Stimulated activated CD4-positive, alpha-beta T cell treated with anti-CD3 and anti-CD28 coated beads, Interleukin-2, amount 100 ng/mL, for 48 hours (primary cell): Measurements from ENCODE around the gene SMOC2.

Source experiments
- DNase-seq, 2 donors: peaks; one replicate each; pipeline ENCODE4 v3.0.0-alpha.2; 2020

The SMOC2 gene

DNA sequence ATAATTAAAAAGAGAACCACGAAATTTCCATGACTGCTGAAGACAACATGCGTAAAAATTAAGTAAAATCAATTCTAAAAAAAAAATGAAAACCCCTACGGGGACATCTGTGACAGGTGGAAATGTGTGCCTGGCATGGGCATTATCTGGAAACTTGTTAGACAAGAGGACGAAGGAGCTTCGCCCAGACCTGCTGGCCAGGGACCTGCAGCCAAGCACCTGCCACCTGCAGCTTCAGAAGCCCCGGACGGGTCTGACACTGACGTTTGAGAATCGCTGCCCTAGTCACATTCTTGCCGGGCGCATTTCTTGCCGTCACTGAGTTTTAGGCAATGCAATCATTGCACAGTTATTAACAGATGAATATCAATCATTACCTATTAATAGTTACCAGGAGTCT is 140.3 kb downstream of the SMOC2 start:
- no peak for DNase-seq

DNA sequence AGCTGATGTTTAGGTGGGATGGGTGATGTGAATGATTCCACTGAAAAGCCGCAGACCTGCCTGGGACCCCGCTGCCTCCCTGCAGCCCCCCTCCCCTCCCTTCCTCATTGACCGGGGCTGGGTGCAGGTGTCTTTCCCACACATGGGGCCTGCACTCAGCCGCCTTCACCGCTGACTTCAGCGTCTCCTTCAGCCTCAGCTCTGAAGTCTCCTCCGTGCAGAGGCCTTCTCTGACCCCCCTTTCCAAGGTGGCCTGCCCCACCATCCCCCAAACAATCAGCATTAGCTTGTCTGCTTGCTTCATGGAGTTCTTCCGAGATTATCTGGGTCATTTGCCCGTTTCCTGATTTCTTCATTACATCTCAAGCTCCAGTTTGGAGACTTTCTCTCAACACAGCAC is 140.7 kb downstream of the SMOC2 start:
- no peak for DNase-seq

GRCh38 chr6:168582571-168582981 is 141.6 kb downstream of the SMOC2 start:
- DNase-seq, result no peak

- DNase-seq, result no peak
Observed at GRCh38 chr6:168583126-168583525, 142.1 kb downstream of the SMOC2 start.

DNA sequence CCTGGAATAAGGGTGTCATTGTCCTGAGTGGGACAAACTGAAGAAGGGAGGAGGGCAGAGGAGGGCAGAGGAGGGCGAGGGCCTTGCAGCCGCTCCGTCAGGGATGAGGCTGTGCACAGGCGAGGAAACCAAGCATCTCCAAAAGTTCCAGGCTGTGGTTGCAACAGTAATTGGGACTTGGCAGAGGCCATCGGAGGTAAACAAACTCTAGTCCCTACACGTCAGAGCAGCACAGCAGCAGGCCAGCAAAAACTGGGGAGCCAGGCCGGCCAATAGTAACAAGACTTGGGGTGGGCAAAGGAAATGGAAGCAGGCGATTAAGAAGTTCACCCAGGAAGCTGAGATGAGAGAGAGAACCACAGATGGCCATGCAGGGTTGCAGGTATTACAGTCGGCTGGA is 142.8 kb downstream of the SMOC2 start:
- no peak for DNase-seq

GRCh38 chr6:168584249-168584648 is 143.3 kb downstream of the SMOC2 start:
- DNase-seq, result no peak

DNA sequence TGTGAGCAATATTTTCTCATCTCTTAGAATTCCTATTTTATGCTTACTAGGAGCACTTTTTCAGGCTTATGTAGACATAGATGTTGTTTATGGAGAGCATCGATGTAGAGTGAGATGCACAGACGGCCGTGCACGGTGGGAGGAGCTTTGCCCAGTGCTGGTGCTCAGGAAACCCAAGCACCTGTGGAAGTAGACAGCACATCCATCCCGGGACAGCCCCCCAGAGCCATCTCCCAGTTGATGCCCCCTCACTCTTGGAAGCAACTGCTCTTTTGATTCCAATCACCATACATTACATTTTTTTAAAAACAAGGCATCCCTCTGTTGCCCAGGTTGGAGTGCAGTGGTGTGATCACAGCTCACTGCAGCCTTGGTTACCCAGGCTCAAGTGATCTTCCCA is 143.7 kb downstream of the SMOC2 start:
- DNase-seq, result no peak

- DNase-seq, result no peak
Observed at GRCh38 chr6:168585441-168585840, 144.5 kb downstream of the SMOC2 start.

GRCh38 chr6:168589275-168589674 is 148.3 kb downstream of the SMOC2 start:
- no peak for DNase-seq

GRCh38 chr6:168590406-168590805 is 149.4 kb downstream of the SMOC2 start:
- DNase-seq, result no peak

GRCh38 chr6:168596344-168596743 is 155.4 kb downstream of the SMOC2 start:
- DNase-seq, result no peak

DNA sequence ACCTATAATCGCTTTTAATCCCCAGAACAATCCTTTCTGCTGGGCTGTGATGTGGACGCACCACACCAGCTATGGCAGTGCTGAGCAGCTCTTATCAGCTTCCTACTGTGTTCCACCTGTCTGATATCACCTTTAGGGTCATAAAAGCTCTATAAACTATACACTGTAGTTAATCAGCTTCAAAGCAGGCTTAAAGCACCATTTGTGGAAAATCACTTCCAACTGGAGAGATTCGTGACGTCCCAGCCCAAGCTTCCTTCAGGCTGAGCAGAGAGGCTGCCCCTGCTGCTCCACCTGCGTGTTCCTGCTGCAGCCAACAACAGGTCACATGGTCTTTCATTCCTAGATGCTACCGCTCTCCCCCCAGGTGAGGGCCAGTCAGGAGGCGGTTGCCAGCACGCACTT is 156.5 kb downstream of the SMOC2 start:
- DNase-seq, result no peak

DNA sequence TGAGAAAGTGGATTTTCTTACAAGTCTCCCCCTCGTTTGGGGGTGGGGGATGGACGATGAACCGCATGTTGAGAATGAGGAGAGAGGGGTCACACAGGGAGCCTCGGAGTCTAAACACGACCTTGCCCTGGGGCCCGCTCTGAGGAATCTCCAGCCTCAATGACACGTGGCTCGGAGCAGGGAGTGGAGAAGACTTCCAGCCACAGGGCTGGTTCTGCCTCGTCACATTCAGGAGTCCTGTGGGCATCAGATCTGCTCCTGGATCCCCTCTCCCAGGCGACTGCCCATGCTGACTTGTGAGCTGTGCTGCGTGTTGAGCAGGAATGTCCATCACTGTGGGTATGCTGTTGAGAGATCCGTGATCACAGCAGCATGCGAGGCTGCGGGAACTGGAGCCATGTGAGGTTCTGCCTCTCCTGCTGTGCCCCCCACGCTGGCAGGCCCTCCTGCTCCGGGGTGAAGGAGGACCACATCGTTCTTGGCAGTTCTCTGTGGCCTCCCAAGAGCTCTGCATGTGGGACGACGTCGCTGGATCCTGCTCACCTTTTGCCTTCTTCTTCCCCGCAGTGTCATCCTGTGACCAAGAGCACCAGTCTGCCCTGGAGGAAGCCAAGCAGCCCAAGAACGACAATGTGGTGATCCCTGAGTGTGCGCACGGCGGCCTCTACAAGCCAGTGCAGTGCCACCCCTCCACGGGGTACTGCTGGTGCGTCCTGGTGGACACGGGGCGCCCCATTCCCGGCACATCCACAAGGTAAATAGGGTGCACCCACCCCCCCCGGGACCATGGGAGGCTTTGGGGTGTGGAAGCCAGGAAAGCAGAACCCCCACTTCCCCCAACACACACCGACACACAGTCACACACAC is 157.5 kb downstream of the SMOC2 start:
- DNase-seq, result no peak

DNA sequence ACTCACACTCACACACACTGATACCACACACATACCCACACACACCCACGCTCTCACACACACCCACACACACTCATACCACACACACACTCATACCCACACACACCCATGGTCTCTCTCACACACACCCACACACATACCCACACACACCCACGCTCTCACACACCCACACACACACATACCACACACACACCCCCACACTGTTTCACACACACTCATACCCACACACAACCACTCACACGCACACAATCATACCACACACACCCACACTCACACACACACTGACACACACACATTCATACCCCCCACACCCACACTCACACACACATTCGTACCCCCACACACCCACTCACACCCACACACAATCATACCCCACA is 158.1 kb downstream of the SMOC2 start:
- no peak for DNase-seq

DNA sequence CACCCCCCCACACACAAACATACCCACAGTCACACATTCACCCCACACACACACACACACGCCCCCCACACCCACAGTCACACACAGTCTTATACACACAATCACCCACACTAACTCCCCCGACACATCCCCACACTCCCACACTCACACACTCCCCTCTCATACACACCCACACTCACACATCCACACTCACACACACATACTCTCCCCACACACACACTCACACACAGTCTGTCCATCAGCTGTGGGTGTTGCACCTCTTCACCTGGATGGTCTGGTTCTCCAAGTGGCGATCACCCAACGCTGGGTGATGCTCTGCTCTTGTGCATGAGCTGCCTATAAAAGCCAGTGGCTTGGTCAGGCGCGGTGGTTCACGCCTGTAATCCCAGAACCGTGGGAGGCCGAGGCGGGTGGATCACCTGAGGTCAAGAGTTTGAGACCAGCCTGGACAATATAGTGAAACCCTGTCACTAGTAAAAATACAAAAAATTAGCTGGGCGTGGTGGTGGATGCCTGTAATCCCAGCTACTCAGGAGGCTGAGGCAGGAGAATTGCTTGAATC is 158.9 kb downstream of the SMOC2 start:
- no peak for DNase-seq

DNA sequence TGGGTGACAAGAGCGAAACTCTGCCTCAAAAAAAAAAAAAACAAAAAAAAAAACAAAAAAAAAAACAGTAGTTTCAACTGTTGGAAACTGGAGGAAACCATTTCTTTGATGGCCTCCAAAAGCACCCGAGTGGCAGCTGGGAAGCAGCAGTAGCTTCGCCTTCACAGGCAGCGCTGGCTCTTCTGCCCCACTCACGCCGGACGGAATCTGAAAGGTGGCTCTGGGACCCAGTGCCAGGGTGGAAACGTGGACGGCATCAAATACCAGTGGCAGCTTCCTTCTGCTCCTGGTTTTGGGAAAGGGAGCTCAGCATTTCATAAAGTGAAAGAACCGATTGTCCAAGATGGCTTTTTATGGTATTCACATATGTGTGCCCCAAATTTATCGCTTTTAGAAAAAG is 159.4 kb downstream of the SMOC2 start:
- no peak for DNase-seq

GRCh38 chr6:168601111-168601510 is 160.1 kb downstream of the SMOC2 start:
- DNase-seq, result no peak

DNA sequence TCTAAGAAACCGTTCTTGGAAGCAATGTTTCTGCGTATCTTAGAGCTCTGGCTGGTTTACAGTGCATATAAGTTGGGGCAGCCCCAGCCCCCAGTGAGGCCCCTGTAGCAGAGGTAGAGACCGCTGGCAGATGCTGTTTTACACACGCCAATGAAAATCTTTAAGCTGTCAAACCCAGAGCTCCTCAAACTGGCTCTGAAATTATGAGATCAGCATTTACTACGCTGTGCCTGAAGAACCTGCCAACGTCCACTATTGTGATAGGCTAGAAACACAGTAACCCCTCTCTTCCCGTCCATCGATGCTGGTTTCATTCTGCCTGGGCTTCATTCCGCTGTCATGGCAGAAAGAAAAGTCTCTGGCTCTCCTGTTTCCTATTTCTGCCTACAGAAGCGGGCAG is 160.6 kb downstream of the SMOC2 start:
- no peak for DNase-seq

DNA sequence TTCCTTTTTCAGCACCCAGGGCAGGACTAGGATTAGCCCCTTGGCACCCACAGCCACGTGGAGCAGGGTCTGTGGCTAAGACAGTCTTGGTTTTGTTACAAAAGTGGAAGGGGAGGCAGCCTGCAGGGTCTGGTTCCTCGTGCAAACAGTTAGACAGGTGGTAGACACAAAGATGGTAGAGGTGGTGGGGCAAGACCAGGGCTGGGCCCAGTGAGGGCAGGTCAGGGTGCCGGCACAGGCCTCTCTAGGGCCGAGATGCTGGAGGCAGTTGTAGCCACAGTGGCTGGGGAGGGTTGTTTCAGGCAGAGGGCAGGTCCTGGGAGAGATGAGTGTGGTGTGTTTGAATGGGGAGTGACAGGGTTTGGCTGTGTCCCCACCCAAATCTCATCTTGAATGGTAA is 161.6 kb downstream of the SMOC2 start:
- no peak for DNase-seq

DNA sequence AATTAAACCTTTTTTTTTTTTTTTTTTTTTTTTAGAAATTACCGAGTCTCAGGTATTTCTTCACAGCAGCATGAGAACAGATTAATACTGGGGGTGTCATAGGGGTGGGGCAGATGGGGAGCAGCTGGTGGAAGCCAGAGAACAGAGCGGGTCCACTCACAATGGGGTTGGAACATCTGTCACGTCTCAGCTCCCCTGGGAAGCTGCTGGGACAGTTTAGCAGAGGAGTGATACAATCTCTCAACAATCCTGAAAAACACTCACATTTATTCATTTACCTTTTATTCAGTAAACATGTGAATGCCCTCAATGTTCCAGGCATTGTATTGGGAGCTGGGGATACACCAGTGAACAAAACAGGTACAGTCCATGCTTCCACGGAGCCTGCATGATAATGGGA is 162.2 kb downstream of the SMOC2 start:
- DNase-seq, result no peak

- DNase-seq, result no peak
Observed at GRCh38 chr6:168605964-168606363, 165.0 kb downstream of the SMOC2 start.

DNA sequence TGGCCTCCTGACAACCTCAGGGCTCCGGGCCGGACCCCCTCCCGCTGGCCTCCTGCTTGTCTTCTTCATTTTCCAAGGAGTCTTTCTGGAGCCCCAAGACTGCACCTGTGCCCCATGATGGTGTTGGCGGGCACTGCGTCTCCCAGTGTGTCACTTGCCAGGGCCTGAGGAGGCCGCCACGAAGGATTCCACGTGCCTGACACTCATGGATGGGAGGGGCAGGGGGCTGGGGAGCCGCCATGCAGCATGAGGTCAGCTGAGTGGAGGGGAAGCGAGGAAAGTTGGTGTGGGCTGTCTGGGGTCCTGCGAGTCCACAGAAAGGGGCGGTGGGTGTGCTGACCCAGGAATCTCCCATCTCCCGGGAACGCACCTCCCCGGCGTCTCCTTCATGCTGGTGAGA is 165.7 kb downstream of the SMOC2 start:
- DNase-seq, result no peak

DNA sequence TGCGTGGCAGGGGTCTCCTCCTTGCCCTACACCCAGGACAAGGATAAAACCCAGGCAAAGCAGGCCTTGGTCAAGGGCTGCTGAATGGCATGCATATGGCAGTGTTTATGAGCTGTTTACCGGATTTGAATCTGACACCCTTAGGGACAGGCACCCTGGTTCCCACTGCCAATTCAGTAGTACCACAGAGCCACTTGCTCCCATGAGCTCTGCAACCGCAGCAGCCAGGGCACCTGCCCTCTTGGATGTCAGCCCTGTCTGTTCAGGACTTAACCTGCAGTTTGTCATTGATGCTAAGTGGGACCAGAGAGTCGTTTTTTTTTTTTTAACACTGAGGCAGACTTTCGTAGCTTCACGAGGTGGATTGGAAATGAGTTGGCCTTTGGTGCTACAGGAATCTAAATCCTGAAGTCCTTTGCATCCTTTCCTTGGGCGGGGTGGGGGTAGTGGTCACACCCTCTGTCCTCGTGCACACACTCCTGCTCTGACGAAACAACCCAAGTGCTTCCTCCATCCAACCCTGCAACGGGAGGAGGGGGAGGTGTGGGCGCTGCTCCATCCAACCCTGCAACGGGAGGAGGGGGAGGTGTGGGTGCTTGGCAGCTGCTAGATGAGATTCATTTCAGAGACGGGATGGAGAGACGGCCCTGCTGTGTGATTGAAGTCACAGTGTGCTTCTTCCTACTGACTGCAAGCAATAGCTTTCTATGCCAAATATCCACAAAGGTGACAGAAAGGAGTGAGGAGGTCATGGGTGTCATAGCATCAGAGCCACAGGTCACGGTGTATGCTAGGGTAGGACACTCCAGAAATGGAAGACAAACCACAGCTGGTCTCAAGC is 166.5 kb downstream of the SMOC2 start:
- DNase-seq, result no peak

GRCh38 chr6:168608113-168608400 is 167.1 kb downstream of the SMOC2 start:
- DNase-seq, result no peak
